ENCODE results near the gene HNRNPL.
"Not testable (repeated sequence)": the region's sequence is repeated elsewhere in the genome, so short reads cannot be mapped to it uniquely, and the experiment has no call there.

Gene HNRNPL

DNA sequence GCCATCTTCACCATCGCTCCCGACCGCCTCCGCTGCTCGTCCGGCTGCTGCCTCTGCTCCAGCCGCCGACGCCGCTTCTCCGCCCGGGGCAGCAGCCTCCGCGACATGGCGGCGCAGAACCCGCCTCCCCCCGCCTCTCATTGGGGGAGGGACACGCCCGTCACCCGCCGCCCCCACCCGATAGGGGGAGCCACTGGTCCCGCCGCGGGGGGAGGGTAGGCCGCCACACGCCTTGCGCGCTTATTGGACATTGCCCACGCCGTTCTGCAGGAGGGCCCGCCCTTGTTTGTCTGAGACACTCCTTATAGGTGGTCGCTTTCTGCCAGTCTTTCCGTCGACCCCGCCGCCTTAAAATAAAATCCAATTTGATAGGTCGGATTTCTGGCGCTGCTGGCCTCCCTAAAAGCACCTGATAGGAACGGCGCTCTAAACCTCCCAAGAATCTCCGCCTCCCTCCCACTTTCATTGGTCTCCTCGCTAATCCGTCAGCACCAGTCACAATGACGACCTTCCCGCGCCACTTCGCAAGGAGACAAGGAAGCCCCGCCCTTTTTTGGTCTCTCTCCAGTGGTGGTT lies at the start of gene HNRNPL:
Gene HNRNPL (minus strand): TSS at position 127 of the 576 bp plus-strand sequence. CDS start 20 bp downstream, at position 107.
- DNase-seq (ENCODE audit: low read depth) = peak; percentile 97

DNA sequence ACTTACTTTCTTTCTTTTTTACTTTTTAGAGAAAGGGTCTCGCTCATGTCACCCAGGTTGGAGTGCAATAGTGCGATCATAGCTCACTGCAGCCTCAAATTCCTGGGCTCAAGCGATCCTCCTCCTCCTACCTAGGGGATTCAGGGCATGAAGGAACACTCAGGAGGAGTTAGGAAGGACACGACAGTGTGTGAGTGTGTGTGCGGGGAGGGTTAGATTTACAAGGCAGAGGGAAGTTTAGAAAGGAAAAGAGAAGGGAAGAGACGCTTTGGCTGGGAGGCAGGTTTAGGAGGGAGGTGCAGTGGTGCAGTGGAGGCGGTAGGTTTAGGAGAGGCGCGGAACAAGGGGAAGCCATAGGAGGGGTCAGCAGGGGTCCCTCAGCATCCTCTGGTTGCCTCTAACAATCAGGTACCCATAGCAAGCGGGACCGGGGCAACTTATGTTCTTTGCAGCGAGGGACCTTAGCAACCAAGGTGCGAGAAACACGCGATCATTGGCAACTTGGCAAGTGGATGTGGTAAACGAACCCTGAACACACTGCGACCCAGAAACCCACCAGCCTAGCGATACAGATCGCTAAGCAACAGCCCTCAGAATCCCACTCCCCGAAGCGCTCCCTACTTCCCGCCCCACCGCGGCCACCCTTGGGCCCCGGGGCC lies 49.1 kb upstream of the HNRNPL start:
- no peak for DNase-seq (ENCODE audit: low read depth)

DNA sequence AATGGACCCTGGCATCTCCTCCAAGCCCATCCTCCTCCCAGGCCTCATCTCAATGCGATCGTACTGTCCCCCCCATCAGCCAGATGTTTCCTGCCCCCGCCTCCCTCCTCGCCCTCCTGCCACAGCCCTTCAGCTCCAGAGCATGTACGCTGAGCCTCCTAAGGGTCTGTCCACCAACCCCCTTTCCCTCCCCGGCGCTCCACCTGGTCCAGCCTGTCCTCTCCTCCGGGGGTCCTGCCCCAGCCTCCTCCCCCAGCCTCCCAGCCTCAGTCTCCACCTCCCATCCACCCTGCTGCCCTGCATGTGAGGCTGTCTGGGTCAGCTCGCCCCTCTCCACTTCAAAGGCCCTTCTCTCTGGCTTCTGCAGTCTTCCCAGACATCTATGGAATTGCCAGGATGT lies 45.2 kb upstream of the HNRNPL start:
- no peak for DNase-seq (ENCODE audit: low read depth)

DNA sequence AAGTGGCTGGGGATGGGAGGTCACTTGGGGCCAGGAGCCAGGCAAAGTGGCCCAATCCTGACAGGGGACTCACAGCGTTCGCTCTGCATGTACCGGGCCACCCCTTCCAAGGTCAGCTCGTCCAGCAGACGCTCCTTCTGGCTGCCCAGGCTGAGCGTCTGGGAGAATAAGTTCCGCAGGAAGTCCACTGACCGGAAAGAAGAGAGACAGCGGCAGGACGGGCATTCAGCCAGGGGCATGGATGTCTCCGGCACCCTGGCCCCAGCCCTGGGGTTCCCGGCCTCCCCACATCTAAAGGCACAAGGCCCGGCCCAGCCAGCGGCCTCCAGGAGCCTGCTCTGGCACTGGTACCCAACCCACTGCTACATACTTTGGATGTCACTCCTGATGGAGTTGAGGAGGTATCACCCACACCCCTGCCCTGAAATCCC lies 43.6 kb upstream of the HNRNPL start:
- DNase-seq (ENCODE audit: low read depth) = no peak

DNA sequence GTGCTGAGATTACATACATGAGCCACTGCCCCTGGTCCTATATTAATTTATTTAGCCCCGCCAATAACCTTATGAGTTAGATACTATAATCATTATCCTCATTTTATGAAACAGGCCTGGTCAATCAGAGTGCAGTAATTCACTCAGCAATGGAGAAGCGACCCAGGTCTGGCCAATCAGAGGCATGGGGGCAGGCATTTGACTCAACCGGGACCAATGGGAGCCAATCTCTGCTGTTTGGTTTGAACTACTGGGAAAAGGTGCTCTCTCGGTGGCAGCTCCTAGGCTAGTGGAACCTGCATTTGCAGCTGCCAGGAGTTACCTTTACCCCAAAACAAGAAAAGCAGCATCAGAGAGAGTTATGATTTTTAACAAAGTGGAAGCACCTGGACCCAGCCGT lies 43.1 kb upstream of the HNRNPL start:
- DNase-seq (ENCODE audit: low read depth) = no peak

DNA sequence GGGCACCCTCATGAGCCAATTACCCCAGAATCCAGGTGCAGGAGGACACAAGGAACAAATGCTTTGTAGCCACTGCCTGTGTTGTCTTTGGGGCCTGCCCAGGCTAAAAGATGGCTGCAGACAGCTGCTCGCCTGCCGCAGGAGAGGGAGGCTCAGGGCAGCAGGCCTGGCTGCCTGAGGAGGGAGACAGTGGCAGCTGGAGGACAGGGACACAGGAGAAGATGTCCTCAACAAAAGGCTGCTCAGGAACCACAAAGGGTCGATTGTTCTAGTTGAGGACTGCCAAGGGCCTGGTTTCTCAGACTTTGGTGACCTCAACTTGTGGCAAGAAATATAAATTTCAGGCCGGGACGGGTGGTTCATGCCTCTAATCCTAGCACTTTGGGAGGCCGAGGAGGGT lies 42.0 kb upstream of the HNRNPL start:
- no peak for DNase-seq (ENCODE audit: low read depth)

DNA sequence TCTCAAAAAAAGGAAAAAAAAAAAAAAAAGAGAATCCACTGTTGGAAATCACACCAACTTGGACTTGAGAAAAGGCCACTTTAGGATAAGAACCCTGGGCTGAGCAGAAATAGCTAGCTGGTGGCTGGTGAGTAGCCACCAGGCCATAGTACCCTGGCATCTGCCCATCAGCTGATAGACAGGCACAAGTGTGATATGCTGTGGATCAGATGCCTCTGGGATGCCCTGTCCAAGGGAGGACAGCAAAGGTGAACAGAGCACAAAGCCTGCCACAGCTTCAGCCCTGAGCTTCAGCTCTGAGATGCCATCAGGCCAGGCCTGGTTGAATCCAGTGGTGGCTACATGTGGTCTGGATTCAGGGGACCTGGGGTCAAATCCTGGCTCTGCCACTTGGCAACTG lies 40.9 kb upstream of the HNRNPL start:
- DNase-seq (ENCODE audit: low read depth) = no peak

DNA sequence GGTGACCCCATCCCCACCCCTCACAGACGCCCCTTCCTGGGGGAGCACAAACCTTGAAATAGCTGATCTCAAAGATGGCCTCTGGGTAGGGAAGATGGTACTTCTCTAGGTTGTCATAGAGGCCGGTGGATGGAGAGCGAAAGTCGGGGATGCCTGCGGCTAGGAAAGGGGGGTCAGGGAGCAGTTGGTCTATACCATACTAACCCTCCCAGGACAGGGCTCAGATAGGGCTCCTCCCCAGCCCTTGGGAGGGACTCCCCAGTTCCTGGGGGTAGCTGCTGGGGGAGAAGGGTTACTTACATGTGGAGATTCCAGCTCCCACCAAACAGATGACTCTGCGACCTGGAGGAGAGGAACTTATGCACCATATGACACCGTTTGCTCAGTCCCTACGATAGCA lies 40.0 kb upstream of the HNRNPL start:
- DNase-seq (ENCODE audit: low read depth) = no peak

DNA sequence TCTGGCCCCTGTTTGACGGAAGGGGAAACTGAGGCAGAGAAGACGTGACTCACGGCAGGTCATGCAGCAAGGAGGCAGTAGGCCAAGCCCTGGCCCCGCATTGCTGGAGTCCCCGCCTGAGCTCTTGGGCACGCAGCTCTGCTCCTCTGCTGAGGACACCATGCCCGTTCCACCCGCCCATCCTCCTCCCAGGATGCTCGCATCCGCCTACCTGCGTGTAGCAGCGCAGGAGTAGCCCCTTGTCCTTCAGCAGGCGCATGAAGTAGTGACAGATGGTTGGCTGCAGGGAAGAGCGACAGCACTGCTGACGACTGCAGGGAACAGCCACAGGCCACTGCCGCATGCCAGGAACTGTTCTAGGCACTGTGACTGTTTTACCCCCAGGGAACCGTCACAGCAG lies 39.1 kb upstream of the HNRNPL start:
- no peak for DNase-seq (ENCODE audit: low read depth)

DNA sequence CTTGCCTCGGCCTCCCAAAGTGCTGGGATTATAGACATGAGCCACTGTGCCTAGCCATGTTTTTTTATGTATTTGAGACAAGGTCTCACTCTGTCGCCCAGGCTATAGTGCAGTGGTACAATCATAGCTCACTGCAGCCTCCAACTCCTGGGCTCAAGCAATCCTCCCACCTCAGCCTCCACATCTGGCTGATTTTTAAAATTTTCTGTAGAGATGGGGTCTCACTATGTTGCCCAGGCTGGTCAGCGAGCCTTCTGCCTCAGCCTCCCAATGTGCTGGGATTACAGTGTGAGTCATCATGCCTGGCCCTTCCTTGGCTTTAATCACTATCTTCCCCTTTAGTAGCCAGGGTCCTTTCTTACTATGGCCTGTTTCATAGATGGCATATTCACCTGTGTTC lies 34.9 kb upstream of the HNRNPL start:
- DNase-seq (ENCODE audit: low read depth) = not testable (repeated sequence)

DNA sequence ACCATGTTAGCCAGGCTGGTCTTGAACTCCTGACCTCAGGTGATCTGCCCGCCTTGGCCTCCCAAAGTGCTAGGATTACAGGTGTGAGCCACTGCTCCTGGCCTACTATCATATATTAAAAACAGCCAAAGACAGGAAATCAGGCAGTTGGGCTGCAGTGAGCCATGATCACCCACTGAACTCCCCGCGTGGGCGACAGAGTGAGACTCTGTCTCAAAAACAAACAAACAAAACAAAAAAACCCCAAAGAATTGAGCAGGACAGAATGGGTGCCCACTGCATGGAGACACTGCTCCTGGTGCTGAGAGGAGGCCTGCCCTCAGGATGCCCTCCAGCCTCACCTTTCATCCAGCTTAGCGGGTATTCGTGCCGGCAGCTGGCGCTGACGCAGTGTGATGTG lies 33.5 kb upstream of the HNRNPL start:
- DNase-seq (ENCODE audit: low read depth) = no peak

DNA sequence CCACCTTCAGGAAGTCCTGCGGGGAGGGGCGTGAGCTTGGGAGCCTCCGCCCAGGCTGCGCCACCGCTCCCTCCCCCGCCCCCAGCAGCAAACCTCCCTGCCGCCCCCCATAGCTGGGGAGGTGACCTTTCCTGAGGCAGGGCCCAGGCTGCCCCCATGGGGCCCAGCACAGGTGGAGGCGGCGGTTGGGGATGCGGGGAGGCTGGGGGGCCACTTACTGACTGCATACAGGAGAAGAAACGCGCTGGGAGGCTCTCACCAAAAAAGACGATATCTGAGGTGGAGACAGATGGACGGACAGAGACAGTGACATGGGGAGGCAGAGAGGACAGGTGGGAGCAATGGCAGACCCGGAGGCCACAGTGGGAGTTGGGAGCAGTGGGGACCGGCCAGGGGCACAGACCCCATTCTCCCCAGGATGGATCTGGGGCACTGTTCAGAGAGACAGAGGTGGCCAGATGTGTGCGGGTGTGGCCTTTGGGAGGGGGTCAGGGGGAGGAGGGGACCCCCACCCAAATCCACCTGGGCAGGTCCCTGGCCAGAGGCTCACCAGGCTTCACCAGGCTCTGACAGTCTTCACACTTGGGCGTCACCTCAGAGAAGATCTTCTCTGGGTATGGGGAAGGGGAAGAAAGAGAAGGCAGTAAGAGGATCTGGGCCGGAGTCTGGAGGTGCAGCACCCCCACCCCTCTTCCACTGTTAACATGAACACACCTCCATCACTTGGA lies 31.3 kb upstream of the HNRNPL start:
- no peak for DNase-seq (ENCODE audit: low read depth)

DNA sequence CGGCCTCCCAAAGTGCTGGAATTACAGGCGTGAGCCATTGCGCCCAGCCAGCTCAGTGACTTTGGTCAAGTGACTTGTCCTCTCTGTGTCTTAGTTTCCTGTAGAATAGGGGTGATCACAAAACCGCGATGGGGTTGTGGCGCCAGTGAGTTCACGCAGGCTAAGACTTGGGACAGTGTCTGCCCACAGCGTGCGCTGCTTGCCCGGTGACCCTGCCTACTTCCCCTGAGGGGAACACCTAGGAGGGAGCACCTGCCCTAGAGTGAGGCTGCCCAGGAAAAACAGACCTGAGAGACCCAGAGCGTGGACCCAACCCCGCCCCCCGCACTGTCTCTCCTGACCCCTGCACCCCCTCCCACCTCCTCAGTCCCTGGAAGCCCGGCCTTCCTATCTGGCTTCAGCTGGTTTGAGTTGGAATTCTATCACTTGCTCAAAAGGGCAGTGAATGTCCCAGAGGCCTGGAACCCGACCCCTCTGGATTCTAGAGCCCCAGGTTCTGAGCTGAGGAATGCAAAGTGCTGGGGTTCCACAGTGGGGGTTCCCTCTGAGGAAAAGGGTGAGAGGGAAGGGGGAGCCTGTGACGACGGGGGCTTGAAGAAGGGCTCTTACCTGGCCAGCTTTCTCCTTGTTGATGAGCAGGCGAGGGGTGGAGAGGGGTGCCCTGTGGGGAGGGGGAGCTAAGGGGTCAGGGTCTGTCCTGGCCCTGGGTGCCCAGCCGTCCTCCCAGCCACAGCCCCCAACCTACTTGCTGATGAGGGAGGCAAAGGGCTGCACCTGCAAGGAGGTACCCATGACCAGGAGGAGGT lies 30.5 kb upstream of the HNRNPL start:
- DNase-seq (ENCODE audit: low read depth) = no peak

DNA sequence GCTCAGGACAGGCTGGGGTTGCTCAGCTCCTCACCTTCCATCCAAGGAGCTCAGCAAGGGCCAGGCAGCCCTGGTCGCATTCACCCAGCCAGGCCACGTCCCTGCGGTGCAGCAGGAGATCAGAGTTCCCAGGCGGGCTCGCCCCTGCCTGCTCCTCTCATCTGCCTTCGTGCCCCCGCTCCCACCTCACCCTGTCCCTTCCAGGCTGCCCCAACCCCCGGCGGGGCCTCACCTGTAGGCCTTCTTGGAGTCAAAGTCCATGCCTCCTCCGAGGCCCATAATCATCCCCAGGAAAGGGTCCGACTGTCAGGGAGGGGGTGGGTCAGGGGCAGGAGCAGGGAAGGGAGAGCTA lies 29.6 kb upstream of the HNRNPL start:
- no peak for DNase-seq (ENCODE audit: low read depth)

DNA sequence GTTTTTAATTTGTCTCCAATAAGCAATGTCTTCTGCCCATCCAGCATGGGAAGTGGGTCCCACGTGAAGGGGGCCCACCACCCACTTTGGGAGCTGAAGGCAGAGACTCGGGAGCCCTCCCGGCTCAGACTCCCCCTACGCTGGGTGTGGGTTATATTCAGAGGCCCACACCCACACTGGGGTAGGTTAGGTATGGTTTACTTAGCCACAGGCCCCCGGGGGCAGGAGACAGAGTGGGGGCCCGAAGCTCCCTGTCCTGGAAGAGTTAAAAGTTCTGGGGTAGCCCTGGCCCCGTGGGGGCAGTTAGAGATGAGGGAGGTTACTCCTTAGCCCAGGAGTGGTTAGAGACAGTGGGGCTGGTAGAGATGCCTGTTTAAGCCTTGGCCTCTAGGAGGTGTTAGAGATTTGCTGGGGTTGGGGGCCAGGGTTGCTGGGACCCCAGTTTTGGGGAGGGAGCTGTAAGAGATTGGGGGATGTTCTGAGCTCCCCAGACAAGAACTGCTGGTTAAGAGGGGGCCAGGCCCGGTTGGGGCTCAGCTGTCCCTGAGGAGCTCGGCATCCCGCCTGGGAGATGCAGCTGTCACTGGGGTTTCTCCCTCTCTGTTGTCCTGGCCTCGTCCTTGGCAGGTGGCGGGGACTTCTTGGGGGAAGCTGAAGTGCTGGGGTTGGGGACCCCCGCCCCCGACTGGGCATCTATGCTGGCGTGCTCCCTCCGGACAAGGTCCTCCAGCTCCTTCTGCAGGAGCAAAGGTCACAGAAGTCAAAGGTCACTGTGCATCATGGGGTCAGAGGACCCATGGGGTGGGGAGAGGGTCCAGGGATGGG lies 29.0 kb upstream of the HNRNPL start:
- DNase-seq (ENCODE audit: low read depth) = no peak

DNA sequence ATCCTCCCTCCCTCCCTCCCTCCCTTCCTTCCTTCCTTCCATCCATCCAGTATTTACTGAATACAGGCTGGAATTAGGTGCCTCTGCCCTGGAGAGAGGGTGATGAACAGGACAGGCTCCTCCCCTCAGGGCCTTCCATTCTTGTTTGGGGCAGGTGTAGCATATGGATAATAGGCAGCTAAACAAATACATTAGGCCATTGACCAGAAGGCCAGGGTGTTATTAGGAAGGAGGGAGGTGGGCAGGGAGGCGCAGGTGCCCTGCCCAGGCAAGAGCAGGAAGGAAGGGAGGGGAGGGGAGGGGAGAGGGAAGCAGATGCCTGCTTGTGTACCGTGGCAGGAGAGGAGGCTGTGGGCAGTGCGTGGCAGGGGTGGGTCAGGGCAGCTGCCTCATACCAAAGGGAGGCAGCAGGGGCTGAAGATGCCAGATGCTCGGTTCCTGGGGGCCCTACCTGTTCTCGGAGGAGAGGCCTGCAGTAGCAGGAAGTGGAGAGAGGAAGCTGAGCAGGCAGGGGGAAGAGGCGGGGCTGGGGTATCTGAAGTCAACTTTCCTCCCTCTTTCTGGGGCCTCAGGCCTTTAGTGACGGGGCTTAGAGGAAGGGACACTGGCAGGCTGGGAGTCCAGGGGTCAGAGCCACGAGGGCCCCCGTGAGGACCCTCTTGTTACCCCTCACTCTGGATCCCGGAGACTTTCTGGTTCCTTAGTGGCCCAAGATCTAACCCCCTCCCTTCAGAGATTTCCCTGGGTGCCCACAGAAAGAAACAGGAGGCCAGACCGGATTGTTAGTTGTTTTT lies 28.2 kb upstream of the HNRNPL start, which contains the start of gene RINL:
Gene RINL (minus strand): TSS at position 495 of the 794 bp plus-strand sequence. CDS start 1,533 bp downstream, outside the sequence.
- peak; percentile 41 for DNase-seq (ENCODE audit: low read depth)

DNA sequence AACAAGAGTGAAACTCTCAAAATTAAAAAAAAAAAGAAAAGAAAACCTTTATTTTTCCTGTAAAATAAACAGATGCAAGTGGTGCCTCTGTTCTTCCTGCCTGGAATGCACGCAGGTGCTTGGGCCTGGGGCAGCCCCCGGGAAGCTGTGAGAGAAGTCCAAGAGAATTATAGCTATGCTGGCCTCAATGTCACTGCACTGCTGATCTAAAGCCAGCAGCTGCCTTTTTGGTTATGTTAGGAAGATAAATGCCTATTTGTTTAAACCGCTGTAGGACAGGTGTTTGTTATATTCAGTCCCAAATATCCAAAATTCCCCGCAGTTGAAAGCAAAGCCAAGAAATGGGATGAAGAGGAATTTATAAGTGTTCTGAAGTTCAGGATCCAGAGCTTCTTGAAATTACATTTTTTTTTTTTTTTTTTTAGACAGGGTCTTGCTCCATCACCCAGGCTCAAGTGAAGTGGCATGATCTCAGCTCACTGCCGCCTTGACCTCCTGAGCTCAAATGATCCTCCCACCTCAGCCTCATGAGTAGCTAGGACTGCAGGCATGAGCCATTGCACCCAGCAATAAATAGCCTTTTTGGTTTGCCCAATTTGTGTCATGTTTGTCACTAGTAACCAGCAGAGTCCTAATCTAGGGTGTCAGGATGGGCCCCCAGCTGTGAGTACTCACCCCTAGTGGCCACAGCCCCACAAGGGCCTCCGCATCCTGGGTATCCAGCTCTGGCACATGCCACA lies 26.0 kb upstream of the HNRNPL start:
- no peak for DNase-seq (ENCODE audit: low read depth)

DNA sequence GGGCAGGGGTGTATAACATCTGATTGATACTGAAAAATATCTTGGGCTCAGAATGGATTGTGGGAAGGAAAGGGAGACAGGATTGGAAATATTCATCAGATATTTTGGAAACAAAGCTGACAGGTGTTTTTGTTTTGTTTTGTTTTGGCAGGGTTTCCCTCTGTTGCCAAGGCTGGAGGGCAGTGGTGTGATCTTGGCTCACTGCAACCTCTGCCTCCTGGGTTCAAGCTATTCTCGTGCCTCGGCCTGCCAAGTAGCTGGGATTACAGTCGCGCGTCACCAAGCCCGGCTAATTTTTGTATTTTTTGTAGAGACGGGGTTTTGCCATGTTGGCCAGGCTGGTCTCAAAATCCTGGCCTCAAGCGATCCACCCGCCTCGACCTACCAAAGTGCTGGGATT lies 23.6 kb upstream of the HNRNPL start:
- not testable (repeated sequence) for DNase-seq (ENCODE audit: low read depth)

DNA sequence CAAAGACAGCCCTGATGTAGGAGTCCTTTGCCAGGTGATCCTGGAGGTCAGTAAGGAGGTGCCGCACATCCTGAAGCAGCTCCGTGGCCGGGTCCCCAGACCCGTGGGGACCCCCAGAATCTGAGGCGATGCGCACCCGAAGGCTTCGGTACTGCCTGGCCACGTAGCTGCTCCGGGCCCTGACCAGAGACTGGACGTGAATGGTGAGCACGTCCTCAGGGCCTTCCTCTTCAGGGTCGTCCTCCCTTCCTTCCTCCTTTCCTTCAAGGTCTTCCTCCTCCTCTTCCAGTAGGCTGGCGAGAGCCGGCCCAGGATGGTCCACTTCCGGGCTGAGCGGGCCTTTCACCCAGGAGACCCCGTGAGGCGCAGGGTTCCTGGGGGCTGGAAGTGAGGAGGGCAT lies 20.8 kb upstream of the HNRNPL start:
- DNase-seq (ENCODE audit: low read depth) = no peak
